ENCODE results near the gene SSBP3.

Gene SSBP3

DNA sequence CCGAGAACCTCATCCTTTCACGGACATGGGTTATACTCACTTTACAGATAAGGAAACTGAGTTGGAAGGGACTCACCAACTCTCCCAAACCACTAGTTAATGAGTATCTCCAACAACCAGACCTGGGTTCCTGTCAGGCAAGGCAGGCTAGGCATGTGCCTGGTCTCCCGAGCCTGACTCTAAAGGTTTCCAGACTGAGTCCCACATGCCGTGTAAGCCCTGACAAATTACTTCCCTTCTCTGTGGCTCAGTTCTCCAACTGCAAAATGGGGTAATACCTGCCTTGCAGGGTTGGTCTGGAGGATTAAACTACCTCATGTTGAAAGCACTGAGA, 34.3 kb downstream of the SSBP3 start:
- DNase-seq (ENCODE audit: low read depth, low spot score) = no peak

GRCh38 chr1:54371038-54371941, 34.9 kb downstream of the SSBP3 start:
- DNase-seq (ENCODE audit: low read depth, low spot score) = no peak

DNA sequence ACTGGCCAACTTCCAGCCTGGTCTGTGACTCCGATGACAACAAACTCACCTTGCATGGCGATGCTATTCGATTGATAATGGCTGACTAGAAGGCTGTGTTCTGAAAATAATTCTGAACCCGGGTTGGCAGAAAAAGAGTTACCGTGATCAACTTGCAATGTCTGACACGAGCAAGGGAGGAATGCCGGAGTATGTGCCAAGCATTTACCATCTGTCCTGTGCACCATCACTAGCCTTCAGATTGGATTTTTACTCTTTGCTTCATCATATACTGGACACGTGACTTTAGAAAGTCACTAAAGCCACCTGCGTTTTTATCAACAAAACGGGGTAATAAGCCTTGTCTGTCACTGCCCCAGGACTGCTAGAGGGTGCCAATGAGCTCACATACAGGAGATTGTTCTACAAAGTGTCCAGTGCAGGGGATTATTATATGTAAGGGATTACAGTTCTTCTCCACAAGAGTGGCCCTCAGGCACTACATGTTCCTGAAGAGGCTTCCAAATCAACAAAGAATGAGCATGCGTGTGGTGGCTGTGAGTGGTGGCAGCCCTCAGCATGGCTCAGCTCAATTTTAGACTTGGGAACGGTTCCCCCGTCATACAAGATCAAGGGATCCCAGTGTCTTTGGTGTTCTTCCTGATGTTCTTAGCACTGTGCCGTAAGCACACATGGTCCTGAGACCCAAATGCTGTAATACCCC, 35.8 kb downstream of the SSBP3 start:
- no peak for DNase-seq (ENCODE audit: low read depth, low spot score)

DNA sequence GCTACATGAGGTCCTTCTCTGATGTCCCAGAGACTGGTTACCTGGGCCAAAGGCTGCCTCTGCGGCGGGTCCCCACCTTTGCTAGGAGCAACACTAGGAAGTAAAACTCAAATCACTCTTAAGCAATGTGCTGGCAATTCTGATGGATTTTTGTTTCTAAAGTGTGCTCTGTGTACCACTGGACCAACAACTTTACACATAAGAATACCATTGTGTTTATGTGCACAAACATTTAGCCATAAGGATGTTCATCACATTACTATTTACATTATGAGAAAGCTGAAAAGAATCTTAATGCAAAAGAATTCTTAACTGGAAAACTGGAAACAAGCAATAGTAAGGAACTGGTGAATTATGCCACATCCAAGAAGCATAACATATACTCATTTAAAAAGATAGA, 38.6 kb downstream of the SSBP3 start:
- no peak for DNase-seq (ENCODE audit: low read depth, low spot score)

- DNase-seq (ENCODE audit: low read depth, low spot score) = no peak
Measured at GRCh38 chr1:54365847-54366246, 40.3 kb downstream of the SSBP3 start.

GRCh38 chr1:54365398-54365797, 40.8 kb downstream of the SSBP3 start:
- DNase-seq (ENCODE audit: low read depth, low spot score) = no peak

DNA sequence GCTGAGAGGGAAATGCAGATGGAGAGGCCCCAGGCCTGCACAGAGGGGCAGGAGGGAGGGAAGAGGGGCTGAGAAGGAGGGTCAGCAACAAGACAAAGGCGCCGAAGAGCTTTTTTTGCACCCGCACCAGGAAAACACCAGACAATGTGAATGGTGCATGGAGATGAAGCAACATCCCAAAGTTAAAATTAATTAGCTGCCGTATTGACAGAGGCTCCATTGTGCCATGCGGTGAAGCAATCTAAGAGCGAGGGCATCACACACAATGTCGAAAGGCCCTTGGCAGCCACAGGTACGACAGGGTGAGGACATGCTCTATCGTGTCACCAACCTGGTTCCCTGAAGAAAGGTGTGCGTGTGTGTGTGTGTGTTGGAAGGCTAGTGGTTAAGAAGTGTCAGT, 41.2 kb downstream of the SSBP3 start:
- DNase-seq (ENCODE audit: low read depth, low spot score) = no peak

- DNase-seq (ENCODE audit: low read depth, low spot score) = no peak
Measured at GRCh38 chr1:54364582-54364981, 41.6 kb downstream of the SSBP3 start.

DNA sequence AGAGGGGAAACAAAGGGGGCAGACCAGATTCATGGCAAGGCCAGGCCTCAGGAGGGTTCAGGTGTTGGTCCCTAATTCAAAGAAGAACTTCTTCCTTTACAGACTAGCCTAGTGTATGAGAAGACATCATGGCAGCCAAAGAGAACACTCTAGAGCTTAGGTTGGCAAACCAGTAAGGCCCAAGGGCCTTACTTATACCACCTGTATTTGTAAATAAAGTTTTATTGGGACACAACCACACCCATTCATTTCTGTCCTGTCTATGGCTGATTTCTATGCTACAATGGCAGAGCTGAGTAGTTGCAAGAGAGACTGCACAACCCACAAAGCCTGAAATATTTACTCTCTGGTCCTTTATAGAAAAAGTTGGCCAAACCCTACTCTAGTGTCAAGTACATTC, 42.3 kb downstream of the SSBP3 start:
- DNase-seq (ENCODE audit: low read depth, low spot score) = no peak

DNA sequence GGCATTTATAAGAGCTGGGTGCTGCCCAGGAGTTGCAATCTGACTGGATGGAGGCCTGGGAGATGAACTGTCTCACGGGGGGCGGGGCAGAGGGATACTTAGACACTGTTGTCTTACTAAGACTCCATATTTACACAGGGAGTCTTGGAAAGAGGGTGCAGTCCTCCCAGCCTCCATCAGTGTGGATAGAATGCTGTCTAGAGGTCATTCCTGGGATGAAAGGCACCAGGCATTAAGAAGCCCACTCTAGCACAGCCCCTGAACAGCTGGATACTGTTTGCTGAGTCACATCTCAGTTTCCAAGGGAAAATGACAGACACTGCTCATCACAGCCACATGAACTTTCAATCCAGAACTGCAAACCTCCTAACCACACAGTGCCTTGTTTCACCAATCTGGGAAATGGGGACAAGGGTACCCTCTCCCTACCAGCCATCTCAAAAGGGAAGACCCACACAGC, 43.3 kb downstream of the SSBP3 start:
- DNase-seq (ENCODE audit: low read depth, low spot score) = no peak

DNA sequence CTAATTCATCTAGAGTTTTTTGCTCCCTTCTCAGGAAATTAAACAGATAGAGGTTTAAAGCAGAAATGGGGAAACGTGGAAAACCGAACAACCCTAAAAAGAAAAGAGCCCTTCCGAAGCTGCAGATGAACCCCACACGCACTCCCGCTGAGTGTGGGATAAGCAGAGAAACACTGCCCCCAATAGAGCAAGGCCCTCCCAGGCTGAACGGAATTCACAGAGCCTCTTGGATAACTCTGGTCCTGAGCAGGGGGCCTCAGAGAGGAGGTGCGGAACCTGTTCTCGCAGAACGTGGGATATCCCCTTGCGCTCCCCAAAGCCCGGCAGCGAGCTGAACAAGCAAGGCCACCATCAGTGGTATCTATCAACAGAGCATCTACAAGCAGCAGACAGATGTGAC, 44.9 kb downstream of the SSBP3 start:
- DNase-seq (ENCODE audit: low read depth, low spot score) = no peak

GRCh38 chr1:54360165-54361005, 45.8 kb downstream of the SSBP3 start:
- DNase-seq (ENCODE audit: low read depth, low spot score) = no peak

DNA sequence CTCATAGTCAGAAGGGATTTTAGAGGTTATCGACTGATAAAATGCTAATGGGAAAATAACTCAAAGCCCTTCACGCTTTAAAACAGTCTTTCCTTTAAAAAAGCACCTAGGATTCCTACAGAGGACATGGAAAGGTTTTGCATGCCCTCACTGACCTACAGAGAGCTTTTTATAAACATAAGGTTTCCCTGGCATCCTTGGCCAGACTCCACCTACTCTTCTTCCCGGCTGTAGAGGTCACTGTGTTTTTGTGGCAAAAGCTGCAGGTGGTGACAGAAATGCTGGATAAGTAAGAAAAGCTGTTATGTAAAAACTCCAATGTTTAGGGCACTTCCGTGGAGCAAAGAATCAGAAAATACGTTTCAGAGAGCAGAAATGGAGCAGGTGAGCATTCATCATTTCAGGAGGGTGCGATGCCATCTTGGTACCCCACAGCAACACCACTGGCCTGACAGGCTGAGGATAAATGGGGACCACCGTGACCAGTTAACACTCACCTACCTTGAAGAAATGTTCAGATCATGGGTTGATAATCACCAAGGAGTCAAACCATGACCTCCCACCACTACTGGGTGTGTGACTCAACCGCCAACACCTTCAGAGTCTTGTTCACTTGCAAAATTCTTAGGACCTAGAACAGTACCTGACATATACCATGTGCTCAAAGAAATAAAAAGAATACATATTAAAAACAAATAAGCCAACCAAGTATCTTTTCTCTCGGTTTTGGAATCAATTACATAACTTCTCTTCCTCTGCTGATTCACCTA, 46.6 kb downstream of the SSBP3 start:
- DNase-seq (ENCODE audit: low read depth, low spot score) = no peak

DNA sequence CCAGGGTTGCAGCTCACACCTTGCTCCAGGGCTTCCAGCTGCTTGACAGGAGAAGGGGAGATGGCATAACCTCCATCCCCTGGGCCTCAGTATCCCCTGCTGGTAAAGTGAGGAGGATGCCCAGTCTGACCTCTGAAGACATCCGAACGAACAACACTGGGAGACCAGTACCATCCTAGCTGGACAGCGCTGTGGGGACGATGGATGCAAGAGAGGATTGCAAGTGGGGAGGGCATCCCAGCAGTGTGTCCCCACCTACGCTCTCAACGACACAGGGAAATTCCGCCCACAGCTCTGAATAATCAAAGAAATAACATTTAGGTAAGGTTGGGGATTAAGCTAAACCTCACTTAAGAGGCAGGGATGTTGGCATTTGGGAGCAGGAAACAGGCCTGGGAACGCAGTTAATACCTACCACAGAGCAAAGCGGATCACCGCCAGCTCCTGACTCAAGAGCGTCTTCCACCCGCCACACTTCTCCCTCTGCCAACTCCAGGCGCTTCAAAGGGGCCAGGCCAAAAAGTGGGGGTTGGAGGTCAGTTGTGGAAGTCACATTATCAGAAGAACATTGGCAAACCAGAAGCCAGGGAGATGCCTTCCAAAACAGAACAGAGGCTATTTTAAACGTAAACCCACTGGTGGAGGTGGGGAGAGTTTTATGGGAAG, 47.6 kb downstream of the SSBP3 start:
- no peak for DNase-seq (ENCODE audit: low read depth, low spot score)

GRCh38 chr1:54357967-54358366, 48.2 kb downstream of the SSBP3 start:
- DNase-seq (ENCODE audit: low read depth, low spot score) = no peak

DNA sequence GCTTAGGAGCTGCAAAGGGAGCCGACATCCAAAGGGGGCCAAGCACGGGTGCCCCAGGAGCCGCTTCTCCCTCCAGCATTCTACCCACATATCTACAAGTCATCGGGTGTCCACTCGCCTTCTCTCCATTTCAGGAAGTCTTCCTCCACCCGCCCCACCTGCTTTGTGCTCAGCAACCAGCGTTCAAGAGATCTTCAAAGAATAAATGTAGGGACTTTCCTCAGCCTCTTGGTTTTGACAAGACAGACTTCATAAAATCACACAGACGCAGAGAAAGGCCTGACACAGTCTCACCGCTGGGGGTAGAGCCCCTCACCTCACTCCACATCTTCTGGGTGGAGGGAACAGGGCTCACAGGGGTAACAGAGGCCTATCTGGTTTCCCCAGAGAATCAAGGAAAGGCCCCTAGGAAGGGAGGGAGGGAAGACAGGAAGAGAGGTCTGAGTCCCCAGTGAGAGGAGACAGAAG, 49.5 kb downstream of the SSBP3 start:
- no peak for DNase-seq (ENCODE audit: low read depth, low spot score)

DNA sequence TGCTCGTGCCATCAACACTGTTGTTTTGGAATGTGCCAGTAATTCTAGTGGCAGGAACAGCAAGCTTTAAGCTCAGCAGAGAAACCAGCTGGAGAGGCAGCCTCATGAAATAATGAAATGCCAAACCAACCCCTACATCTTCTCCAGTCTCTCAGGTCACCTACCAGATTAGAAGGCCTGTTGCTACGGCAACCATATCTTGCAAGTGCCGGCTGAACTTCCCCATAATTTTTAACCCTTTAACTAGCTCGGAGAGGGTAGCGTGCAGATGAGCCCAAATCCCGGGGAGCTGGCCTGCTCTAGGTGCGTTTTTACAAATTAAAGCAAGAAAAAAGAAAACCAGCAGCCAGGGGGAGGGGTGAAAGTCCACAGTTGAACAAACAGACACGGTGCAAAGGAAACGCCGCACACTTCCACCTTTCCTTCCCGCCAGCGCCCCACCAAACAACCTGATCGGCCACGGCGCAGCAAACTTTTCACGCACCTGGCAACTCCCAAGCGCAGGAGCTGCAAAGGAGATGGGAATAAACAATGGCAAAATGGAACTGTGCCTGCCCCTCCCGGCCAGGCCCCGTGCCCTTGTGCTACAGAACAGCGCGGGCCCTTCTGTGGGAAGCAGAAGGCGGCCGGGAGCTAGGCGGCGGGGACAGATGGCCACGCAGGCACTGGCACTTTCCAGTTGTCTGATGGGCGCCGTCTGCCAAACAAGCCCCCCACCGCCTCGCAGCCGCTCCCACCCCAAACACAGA, 50.1 kb downstream of the SSBP3 start:
- DNase-seq (ENCODE audit: low read depth, low spot score) = no peak

GRCh38 chr1:54354899-54355298, 51.3 kb downstream of the SSBP3 start:
- no peak for DNase-seq (ENCODE audit: low read depth, low spot score)

- DNase-seq (ENCODE audit: low read depth, low spot score) = no peak
Measured at GRCh38 chr1:54353959-54354358, 52.2 kb downstream of the SSBP3 start.

DNA sequence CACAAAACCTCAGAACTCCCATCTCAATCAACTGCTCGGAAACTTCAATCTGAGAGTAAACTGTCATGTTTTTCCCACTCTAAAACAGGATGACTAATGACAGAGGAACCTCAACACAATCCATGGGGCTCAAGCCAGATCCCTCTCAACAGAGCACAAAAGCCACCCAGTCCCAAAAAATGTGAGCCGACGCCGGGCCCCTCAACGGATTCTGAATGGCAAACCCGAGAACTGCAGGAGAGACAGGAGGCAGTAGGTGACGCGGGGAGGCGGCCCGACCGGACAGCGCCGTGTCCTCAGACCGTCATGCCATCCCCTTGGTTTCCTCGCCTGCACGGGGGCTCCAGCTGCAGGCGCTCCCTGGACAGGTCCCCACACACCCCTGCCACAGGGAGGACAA, 53.4 kb downstream of the SSBP3 start:
- DNase-seq (ENCODE audit: low read depth, low spot score) = no peak
